Measurements from ENCODE around the gene IRF2BPL. TPM values are rescaled to one million over a fixed set of nuclear protein-coding genes. Genes with fewer than 3 reads are reported as not detected.

Gene IRF2BPL
- total and polyA plus RNA-seq, 9 of the 15 experiments (the other 6 are each of a cell fraction or from before 2014, with no cell fraction given) = 0.52 to 21.6 (median 2.5) TPM

DNA sequence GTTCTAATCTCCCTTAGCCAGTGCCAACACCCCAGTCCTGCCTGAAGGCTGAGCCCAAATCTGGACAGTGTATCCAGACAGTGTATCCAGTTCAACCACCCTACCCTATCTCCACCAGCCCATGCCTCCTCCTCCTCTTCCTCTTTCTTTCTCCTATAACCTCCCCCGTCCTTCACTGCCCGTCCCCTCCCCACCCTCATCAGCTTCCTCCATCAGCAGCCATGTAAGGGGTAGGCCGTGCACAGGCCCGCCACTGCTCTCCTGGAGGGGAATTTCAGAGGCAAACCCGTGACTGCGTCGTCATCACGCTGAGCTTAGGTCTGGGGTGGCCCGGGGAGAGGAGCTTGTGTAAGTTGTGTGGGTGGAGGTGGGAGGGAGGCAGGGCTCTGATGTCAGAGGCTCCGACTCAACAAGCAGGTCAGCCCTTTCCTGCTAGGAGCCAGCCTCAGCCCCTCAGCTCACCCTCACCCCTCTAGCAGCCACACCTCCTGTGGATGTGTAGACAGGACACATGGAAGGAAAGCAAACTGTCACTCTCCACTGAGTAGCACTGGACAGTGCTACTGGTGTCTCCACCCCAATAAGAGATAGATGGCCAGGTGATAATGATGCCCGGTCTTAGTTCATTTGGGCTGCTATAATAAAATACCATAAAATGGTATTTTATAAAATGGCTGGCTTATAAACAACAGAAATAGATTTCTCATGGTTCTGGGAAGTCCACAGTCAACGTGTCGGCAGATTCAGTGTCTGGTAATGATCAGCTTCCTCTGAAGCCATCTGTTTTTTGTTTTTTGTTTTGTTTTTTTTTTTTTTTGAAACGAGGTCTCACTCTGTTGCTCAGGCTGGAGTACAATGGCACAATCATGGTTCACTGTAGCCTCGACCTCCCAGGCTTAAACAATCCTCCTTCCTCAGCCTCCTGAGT is 50.5 kb downstream of the IRF2BPL start (continued):
- TF ChIP-seq, protein P1, sequence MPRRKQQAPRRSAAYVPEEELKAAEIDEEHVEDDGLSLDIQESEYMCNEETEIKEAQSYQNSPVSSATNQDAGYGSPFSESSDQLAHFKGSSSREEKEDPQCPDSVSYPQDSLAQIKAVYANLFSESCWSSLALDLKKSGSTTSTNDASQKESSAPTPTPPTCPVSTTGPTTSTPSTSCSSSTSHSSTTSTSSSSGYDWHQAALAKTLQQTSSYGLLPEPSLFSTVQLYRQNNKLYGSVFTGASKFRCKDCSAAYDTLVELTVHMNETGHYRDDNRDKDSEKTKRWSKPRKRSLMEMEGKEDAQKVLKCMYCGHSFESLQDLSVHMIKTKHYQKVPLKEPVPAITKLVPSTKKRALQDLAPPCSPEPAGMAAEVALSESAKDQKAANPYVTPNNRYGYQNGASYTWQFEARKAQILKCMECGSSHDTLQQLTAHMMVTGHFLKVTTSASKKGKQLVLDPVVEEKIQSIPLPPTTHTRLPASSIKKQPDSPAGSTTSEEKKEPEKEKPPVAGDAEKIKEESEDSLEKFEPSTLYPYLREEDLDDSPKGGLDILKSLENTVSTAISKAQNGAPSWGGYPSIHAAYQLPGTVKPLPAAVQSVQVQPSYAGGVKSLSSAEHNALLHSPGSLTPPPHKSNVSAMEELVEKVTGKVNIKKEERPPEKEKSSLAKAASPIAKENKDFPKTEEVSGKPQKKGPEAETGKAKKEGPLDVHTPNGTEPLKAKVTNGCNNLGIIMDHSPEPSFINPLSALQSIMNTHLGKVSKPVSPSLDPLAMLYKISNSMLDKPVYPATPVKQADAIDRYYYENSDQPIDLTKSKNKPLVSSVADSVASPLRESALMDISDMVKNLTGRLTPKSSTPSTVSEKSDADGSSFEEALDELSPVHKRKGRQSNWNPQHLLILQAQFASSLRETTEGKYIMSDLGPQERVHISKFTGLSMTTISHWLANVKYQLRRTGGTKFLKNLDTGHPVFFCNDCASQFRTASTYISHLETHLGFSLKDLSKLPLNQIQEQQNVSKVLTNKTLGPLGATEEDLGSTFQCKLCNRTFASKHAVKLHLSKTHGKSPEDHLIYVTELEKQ (CRISPR knock-in tag; IDR thresholded peaks at IDR 0.05) = no peak
- TF ChIP-seq UBTF (IDR thresholded peaks at IDR 0.05; ENCODE audit: borderline replicate concordance in 1 of 2, low read depth in 2 of 2, low read length in 2 of 2) (no peak), ZNF431 (CRISPR knock-in tag; IDR thresholded peaks at IDR 0.05) (no peak), SLC30A9 (CRISPR knock-in tag; IDR thresholded peaks at IDR 0.05) (no peak), TRIM28 (IDR thresholded peaks at IDR 0.05) (no peak), ZNF583 (CRISPR knock-in tag; IDR thresholded peaks at IDR 0.05) (no peak), YBX1 (IDR thresholded peaks at IDR 0.05) (no peak), BRF1 (IDR thresholded peaks at IDR 0.05; ENCODE audit: borderline replicate concordance, extremely low read depth, insufficient read length) (no peak), ZNF780A (CRISPR knock-in tag; IDR thresholded peaks at IDR 0.05) (no peak), IFI16 (CRISPR knock-in tag; IDR thresholded peaks at IDR 0.05) (no peak), SMC3 (conservative IDR thresholded peaks at IDR 0.05; ENCODE audit: insufficient read depth, low read depth, low read length) (no peak), ZNF586 (CRISPR knock-in tag; conservative IDR thresholded peaks at IDR 0.05) (no peak), MAFG (tag; conservative IDR thresholded peaks at IDR 0.05) (no peak), ARNT (IDR thresholded peaks at IDR 0.05) (no peak), SMAD1 (IDR thresholded peaks at IDR 0.05; ENCODE audit: low read depth, low read length, partially characterized antibody) (no peak), NR2F6 (CRISPR knock-in tag; IDR thresholded peaks at IDR 0.05) (no peak)
- TF ChIP-seq, protein P2, sequence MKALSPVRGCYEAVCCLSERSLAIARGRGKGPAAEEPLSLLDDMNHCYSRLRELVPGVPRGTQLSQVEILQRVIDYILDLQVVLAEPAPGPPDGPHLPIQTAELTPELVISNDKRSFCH (CRISPR knock-in tag; IDR thresholded peaks at IDR 0.05) = no peak
- TF ChIP-seq, protein P2 (tag; IDR thresholded peaks at IDR 0.05) = no peak
- TF ChIP-seq, protein P3, sequence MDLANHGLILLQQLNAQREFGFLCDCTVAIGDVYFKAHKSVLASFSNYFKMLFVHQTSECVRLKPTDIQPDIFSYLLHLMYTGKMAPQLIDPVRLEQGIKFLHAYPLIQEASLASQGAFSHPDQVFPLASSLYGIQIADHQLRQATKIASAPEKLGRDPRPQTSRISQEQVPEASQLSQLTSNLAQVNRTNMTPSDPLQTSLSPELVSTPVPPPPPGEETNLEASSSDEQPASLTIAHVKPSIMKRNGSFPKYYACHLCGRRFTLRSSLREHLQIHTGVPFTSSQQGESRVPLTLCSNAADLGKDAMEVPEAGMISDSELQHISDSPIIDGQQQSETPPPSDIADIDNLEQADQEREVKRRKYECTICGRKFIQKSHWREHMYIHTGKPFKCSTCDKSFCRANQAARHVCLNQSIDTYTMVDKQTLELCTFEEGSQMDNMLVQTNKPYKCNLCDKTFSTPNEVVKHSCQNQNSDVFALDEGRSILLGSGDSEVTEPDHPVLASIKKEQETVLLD (IDR thresholded peaks at IDR 0.05) = no peak

Data from K562 (cell line).